Mesenchymal stem cell (in vitro differentiated cells and primary cell): ENCODE measurements around the gene VCAN.
A peak's percentile ranks its signal among the peaks of the same experiment; 100 is the strongest.

Experiments used
- DNase-seq: peaks from one replicate; pipeline ENCODE4 v3.0.0-alpha.2; 2013
- H2AFZ ChIP-seq: one replicate; pipeline ENCODE4 v1.6.1; 2013; ENCODE audit warnings: low read depth, mild to moderate bottlenecking, control low read depth, inconsistent platforms, low read length, moderate library complexity
- H2AK5ac ChIP-seq: 2 replicates; pipeline ENCODE4 v1.6.1; 2013; ENCODE audit warnings: low read length, moderate library complexity, mild to moderate bottlenecking, inconsistent platforms; ENCODE audit not compliant: severe bottlenecking
- H2BK120ac ChIP-seq: one replicate; pipeline ENCODE4 v1.6.1; 2013; ENCODE audit warnings: low read depth, mild to moderate bottlenecking, inconsistent platforms, low read length, moderate library complexity
- H2BK12ac ChIP-seq, 2 experiments: one replicate each; pipeline ENCODE4 v1.6.1; 2013; ENCODE audit warnings: inconsistent platforms in 2 of 2, low read length in 2 of 2, mild to moderate bottlenecking in 2 of 2, moderate library complexity in 2 of 2, control low read depth in 1 of 2
- H2BK15ac ChIP-seq: one replicate; pipeline ENCODE4 v1.6.1; 2013; ENCODE audit warnings: mild to moderate bottlenecking, low read depth, inconsistent platforms; ENCODE audit not compliant: poor library complexity, severe bottlenecking
- H2BK5ac ChIP-seq: 2 replicates; pipeline ENCODE4 v1.6.1; 2013; ENCODE audit warnings: low read depth, mild to moderate bottlenecking, low read length, control low read depth, inconsistent platforms; ENCODE audit not compliant: poor library complexity, severe bottlenecking
- H3K14ac ChIP-seq, 2 experiments: one replicate each; pipeline ENCODE4 v1.6.1; 2013; ENCODE audit warnings: inconsistent platforms in 2 of 2, low read length in 2 of 2, control low read depth in 1 of 2, mild to moderate bottlenecking in 1 of 2, moderate library complexity in 1 of 2
- H3K18ac ChIP-seq, 2 experiments: one replicate each; pipeline ENCODE4 v1.6.1; 2013; ENCODE audit warnings: inconsistent platforms in 2 of 2, low read length in 2 of 2, control low read depth in 1 of 2, low read depth in 1 of 2, mild to moderate bottlenecking in 1 of 2
- H3K23ac ChIP-seq, 2 experiments: one replicate each; pipeline ENCODE4 v1.6.1; 2013; ENCODE audit warnings: inconsistent platforms in 2 of 2, low read length in 2 of 2, mild to moderate bottlenecking in 2 of 2, moderate library complexity in 2 of 2, control low read depth in 1 of 2
- H3K27ac ChIP-seq: 2 replicates; pipeline ENCODE4 v1.5.1; 2013; ENCODE audit warnings: mild to moderate bottlenecking, moderate library complexity, low read length, control low read depth, inconsistent platforms; ENCODE audit not compliant: poor library complexity, severe bottlenecking
- H3K27me3 ChIP-seq, 2 experiments: 2 replicates each; pipeline versions ENCODE4 v1.6.1 to v1.7.0; 2013; ENCODE audit warnings: low read length in 2 of 2, mild to moderate bottlenecking in 2 of 2, moderate library complexity in 2 of 2, control low read depth in 1 of 2, inconsistent platforms in 1 of 2; ENCODE audit not compliant: control insufficient read depth in 1 of 2, insufficient read depth in 1 of 2
- H3K36me3 ChIP-seq, 2 experiments: 2 replicates each; pipeline versions ENCODE4 v1.6.1 to v1.7.0; 2013; ENCODE audit warnings: low read length in 2 of 2, control low read depth in 1 of 2, inconsistent platforms in 1 of 2, low read depth in 1 of 2, mild to moderate bottlenecking in 1 of 2; ENCODE audit not compliant: insufficient read depth in 2 of 2, control insufficient read depth in 1 of 2
- H3K4ac ChIP-seq, 2 experiments: one replicate each; pipeline ENCODE4 v1.6.1; 2013; ENCODE audit warnings: inconsistent platforms in 2 of 2, low read length in 2 of 2, mild to moderate bottlenecking in 2 of 2, moderate library complexity in 2 of 2, control low read depth in 1 of 2, low read depth in 1 of 2
- H3K4me1 ChIP-seq: 2 replicates; pipeline ENCODE4 v1.6.1; 2013; ENCODE audit warnings: low read depth, low read length, control low read depth; ENCODE audit not compliant: control insufficient read depth, insufficient read depth
- H3K4me2 ChIP-seq: 2 replicates; pipeline ENCODE4 v1.6.1; 2013; ENCODE audit warnings: low read length, mild to moderate bottlenecking, inconsistent platforms; ENCODE audit not compliant: poor library complexity, severe bottlenecking
- H3K4me3 ChIP-seq, 2 experiments: 2 replicates each; pipeline versions ENCODE4 v1.5.1 to v1.7.0; 2013; ENCODE audit warnings: low read length in 2 of 2, mild to moderate bottlenecking in 2 of 2, control low read depth in 1 of 2, low read depth in 1 of 2; ENCODE audit not compliant: insufficient read depth in 1 of 2
- H3K79me1 ChIP-seq: replicated peaks from 2 replicates; pipeline ENCODE4 v1.6.1; 2013; ENCODE audit warnings: mild to moderate bottlenecking, control low read depth, low read length, inconsistent platforms; ENCODE audit not compliant: poor library complexity, severe bottlenecking
- H3K9ac ChIP-seq: 2 replicates; pipeline ENCODE4 v1.7.0; 2013; ENCODE audit warnings: mild to moderate bottlenecking, low read length, moderate library complexity
- H3K9me3 ChIP-seq: 2 replicates; pipeline ENCODE4 v1.7.0; 2013; ENCODE audit warnings: mild to moderate bottlenecking, low read length; ENCODE audit not compliant: control insufficient read depth
- H4K8ac ChIP-seq: one replicate; pipeline ENCODE4 v1.6.1; 2013; ENCODE audit warnings: inconsistent platforms, mild to moderate bottlenecking, low read length, moderate library complexity
- H4K91ac ChIP-seq: one replicate; pipeline ENCODE4 v1.6.1; 2013; ENCODE audit warnings: mild to moderate bottlenecking, low read length, inconsistent platforms
- WGBS: methylation state at CpG from one replicate; pipeline ENCODE4 v1.1.7; 2013; ENCODE audit warnings: mixed read lengths; 5-methylcytosine and 5-hydroxymethylcytosine counted together

The VCAN gene

DNA sequence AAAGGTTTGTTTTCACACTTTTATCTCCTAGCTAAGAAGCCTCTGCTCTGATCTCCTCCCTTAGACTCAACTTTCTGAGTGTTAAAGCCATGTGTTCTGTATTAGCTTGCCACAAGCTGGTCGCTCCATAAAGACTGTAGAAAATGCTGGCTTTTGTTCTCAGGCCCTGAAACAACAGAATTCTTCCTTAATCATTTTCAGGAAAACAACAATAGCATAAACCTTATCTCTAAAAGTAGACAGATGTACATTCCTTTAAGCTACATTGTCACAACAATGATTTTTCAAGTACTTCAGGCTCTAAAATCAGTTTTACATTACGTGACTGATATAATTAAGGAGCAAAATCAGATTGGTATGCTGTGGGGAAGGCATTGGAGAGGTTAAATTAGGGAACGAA, 41.9 kb downstream of the VCAN start:
- Histone ChIP-seq H4K91ac (no peak overlapping the region), H3K18ac (no peak overlapping the region), H2AK5ac (peak overlapping the region; percentile 88), H3K27me3 (no peaks in the 10 kb centered on the region), H3K79me1 (no peaks in the 10 kb centered on the region), H3K14ac (no peak overlapping the region), H2BK12ac (no peak overlapping the region), H3K9me3 (no peaks in the 10 kb centered on the region), H3K4me2 (no peak overlapping the region), H2BK15ac (no peak overlapping the region), H3K27ac (peak overlapping the region; percentile 82), H3K4me3 (no peak overlapping the region), H3K9ac (peak overlapping the region; percentile 24), H2AFZ (no peak overlapping the region), H2BK5ac (peak overlapping the region; percentile 81), H2BK120ac (no peak overlapping the region), H3K23ac (no peak overlapping the region), H3K4ac (no peak overlapping the region), H3K36me3 (peaks cover 3 to 67% of the 10 kb centered on the region in 2 experiments), H4K8ac (no peak overlapping the region), H3K4me1 (peaks cover 12% of the 10 kb centered on the region)
- no peak for DNase-seq
- WGBS, result 99% methylated on average over 2 of the region's 3 CpGs

DNA sequence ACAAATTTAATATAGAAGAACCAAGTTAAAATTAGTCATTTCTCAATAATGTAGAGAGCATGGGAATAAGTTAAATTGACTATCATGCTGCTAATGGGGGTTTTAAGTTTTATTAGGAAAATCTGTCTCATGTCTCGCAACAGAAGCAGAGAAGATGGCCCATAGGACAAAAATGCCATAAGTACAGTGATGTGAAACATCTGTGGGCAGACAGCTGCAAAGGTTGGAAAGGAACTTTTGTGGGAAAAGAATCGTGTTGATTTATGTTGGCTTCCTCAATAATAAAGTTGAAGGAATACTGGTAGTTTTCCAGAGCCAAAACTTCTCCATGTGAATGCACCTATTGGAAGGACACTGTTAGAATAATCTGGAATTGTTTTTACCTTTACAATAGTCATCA, 44.8 kb downstream of the VCAN start:
- no peak overlapping the region for H2BK12ac ChIP-seq
- WGBS, result 71% methylated on average over 2 of the region's 2 CpGs
- H2AFZ ChIP-seq, result no peak overlapping the region

DNA sequence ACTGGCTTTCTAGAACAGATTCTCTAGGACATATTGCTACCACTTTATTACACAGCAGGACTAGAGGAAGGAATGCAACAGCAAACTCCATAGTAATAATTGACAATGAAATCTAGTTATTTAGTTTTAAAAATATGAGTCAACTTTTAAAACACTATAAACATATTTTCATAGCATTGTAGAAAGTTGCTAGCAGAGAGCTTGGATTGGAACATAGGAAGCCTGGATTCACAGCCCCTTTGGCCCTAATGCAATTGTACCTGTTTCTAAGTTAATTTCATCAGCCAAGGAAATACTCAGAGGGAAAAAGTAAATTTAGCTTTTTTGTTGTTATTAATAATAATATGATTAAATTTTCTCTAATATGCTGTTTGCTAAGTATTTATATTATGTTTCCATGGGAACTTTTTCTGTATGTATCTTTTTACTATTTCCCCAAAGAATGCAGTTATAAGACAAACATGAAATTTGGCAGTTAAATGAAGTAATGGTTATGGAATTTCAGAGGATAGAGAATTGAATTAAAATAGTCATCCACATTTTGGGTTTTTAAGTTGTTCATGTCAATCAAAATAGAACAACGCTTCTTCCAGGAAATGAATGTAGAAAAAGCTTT, 45.6 kb downstream of the VCAN start:
- no peak overlapping the region for H3K4me2 ChIP-seq
- no peak overlapping the region for H3K23ac ChIP-seq
- H3K27me3 ChIP-seq, result no peaks in the 10 kb centered on the region
- H3K9ac ChIP-seq, result peak overlapping the region; percentile 70
- peaks cover 9% of the 10 kb centered on the region for H3K79me1 ChIP-seq
- no peak overlapping the region for H2BK120ac ChIP-seq
- H3K9me3 ChIP-seq, result no peaks in the 10 kb centered on the region
- H3K4ac ChIP-seq, result no peak overlapping the region
- DNase-seq, result peak; percentile 14
- H2BK12ac ChIP-seq, result no peak overlapping the region
- H3K4me3 ChIP-seq, result no peak overlapping the region
- no peak overlapping the region for H2BK15ac ChIP-seq
- no peak overlapping the region for H4K8ac ChIP-seq
- no peak overlapping the region for H2AK5ac ChIP-seq
- WGBS, result 83% methylated on average over 1 of the region's 1 CpG
- peak overlapping the region; percentile 79 for H3K27ac ChIP-seq
- H3K36me3 ChIP-seq, result peaks cover 3 to 81% of the 10 kb centered on the region in 2 experiments
- no peak overlapping the region for H3K14ac ChIP-seq
- no peak overlapping the region for H3K18ac ChIP-seq
- peaks cover 4% of the 10 kb centered on the region for H3K4me1 ChIP-seq
- H2AFZ ChIP-seq, result no peak overlapping the region
- H2BK5ac ChIP-seq, result no peak overlapping the region
- no peak overlapping the region for H4K91ac ChIP-seq

More for the DNA sequence above, 44.8 kb downstream of the VCAN start:
- Histone ChIP-seq H3K9ac (peak overlapping the region; percentile 70), H3K18ac (no peak overlapping the region), H3K4me3 (no peak overlapping the region), H3K36me3 (peaks cover 3 to 81% of the 10 kb centered on the region in 2 experiments), H3K4me1 (peaks cover 7% of the 10 kb centered on the region), H3K9me3 (no peaks in the 10 kb centered on the region), H4K8ac (no peak overlapping the region), H2AK5ac (no peak overlapping the region), H3K79me1 (peaks cover 7% of the 10 kb centered on the region), H3K27ac (peak overlapping the region; percentile 72), H3K23ac (no peak overlapping the region), H4K91ac (no peak overlapping the region), H3K4me2 (no peak overlapping the region), H2BK15ac (no peak overlapping the region), H3K4ac (no peak overlapping the region), H2BK120ac (no peak overlapping the region), H3K14ac (no peak overlapping the region), H2BK5ac (no peak overlapping the region), H3K27me3 (no peaks in the 10 kb centered on the region)
- DNase-seq, result peak; percentile 30

DNA sequence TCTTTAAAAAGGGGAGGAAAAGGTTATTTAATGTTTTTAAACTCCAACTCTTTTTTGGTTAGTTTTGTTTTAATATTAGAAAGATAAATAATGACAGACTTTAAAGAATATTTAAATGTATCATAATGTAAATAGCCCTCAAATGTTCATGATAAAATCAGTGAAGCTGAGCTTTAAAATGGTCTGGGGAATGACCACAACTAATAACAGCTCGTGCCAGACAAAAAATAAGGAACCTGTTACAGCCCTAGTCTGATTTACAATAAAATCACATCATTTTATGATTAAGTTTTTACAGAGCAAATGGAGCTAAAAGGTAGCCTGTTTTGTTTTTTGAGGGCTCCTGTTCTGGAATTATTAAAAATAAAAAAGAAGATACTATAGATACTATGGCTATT, 46.1 kb downstream of the VCAN start:
- no peak overlapping the region for H3K14ac ChIP-seq
- no peak overlapping the region for H2AFZ ChIP-seq
- peak overlapping the region; percentile 49 for H3K27ac ChIP-seq
- H3K36me3 ChIP-seq, result peaks cover 3 to 81% of the 10 kb centered on the region in 2 experiments
- no peak for DNase-seq
- no peak overlapping the region for H3K4ac ChIP-seq
- H3K4me1 ChIP-seq, result peaks cover 4% of the 10 kb centered on the region
- no peak overlapping the region for H4K91ac ChIP-seq
- H2BK12ac ChIP-seq, result no peak overlapping the region
- H2AK5ac ChIP-seq, result no peak overlapping the region
- H3K79me1 ChIP-seq, result peaks cover 9% of the 10 kb centered on the region
- H3K9me3 ChIP-seq, result no peaks in the 10 kb centered on the region
- no peak overlapping the region for H4K8ac ChIP-seq
- peak overlapping the region; percentile 70 for H3K9ac ChIP-seq
- H3K23ac ChIP-seq, result no peak overlapping the region
- no peaks in the 10 kb centered on the region for H3K27me3 ChIP-seq
- no peak overlapping the region for H2BK120ac ChIP-seq
- H3K18ac ChIP-seq, result no peak overlapping the region
- H2BK5ac ChIP-seq, result peak overlapping the region; percentile 57
- no CpG with 5 or more reads among the region's 1 CpG for WGBS
- H2BK15ac ChIP-seq, result no peak overlapping the region
- no peak overlapping the region for H3K4me3 ChIP-seq
- no peak overlapping the region for H3K4me2 ChIP-seq
